Skeletal muscle satellite cell (primary cell): ENCODE measurements around the gene GMPR2.
A peak's percentile ranks its signal among the peaks of the same experiment; 100 is the strongest.

Experiments used
- H3K27me3 ChIP-seq: 2 replicates; pipeline ENCODE4 v1.7.0; 2013; ENCODE audit warnings: low read length; ENCODE audit not compliant: control insufficient read depth, insufficient read depth
- H3K36me3 ChIP-seq: 2 replicates; pipeline ENCODE4 v1.7.0; 2013; ENCODE audit warnings: mild to moderate bottlenecking, control low read depth, low read length; ENCODE audit not compliant: insufficient read depth
- H3K4me1 ChIP-seq: 2 replicates; pipeline ENCODE4 v1.7.0; 2013; ENCODE audit warnings: low read length; ENCODE audit not compliant: control insufficient read depth, insufficient read depth
- H3K4me2 ChIP-seq: 2 replicates; pipeline ENCODE4 v1.7.0; 2013; ENCODE audit warnings: mild to moderate bottlenecking, low read length
- H3K4me3 ChIP-seq: 2 replicates; pipeline ENCODE4 v1.7.0; 2013; ENCODE audit warnings: low read length
- H3K9ac ChIP-seq: 2 replicates; pipeline ENCODE4 v1.7.0; 2013; ENCODE audit warnings: mild to moderate bottlenecking, low read depth, low read length, moderate library complexity
- H3K9me3 ChIP-seq: replicated peaks from 2 replicates; pipeline ENCODE4 v1.7.0; 2013; ENCODE audit warnings: mild to moderate bottlenecking, control low read depth, low read length

GMPR2 gene

DNA sequence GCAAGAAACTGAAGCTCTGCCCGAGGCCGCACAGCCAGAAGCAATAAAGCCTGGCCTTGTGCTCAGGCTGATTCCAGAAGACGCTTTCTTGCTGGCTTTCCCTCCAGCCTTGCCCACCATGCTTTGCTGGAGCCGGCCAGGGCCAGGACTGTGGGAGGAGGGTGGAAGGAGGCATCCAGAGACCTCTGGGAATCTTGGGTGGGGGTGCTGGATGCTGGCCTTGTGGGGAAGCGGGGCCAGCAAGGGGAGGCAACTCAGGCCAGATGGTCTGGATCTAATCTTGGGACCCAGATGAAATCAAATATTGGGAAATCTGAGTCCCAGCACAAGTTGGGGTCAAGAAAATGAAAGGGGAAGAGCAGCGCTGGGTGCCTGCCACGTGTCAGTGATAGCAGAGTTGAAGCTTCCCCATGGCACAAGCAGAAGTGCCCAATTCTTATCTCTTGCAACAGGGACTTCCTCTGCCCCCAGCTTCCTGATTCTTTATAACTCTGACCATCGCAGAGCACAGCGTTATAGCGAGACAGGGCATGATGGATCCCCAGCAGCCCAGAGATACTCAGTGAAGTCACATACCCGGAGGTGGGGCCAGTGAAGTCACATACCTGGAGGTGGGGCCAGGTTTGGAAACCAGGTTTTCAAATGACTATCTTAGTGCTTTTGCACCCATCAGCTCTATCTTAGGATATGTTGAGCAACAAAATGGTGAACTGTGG lies 45.0 kb downstream of the GMPR2 start:
- Histone ChIP-seq H3K27me3 (no peaks in the 10 kb centered on the region), H3K4me1 (no peaks in the 10 kb centered on the region), H3K9me3 (no peaks in the 10 kb centered on the region), H3K4me2 (no peak overlapping the region), H3K4me3 (no peak overlapping the region), H3K9ac (no peak overlapping the region), H3K36me3 (no peaks in the 10 kb centered on the region)

- H3K9ac ChIP-seq = no peak overlapping the region
- no peak overlapping the region for H3K4me2 ChIP-seq
- no peak overlapping the region for H3K4me3 ChIP-seq
- H3K4me1 ChIP-seq = no peaks in the 10 kb centered on the region
- no peaks in the 10 kb centered on the region for H3K27me3 ChIP-seq
- no peaks in the 10 kb centered on the region for H3K9me3 ChIP-seq
- no peaks in the 10 kb centered on the region for H3K36me3 ChIP-seq
Observed at GRCh38 chr14:24278424-24278823, 45.7 kb downstream of the GMPR2 start.

GRCh38 chr14:24279301-24280186 lies 46.8 kb downstream of the GMPR2 start:
- no peak overlapping the region for H3K9ac ChIP-seq
- peak overlapping the region; percentile 0 for H3K4me2 ChIP-seq
- no peaks in the 10 kb centered on the region for H3K27me3 ChIP-seq
- no peaks in the 10 kb centered on the region for H3K9me3 ChIP-seq
- no peaks in the 10 kb centered on the region for H3K4me1 ChIP-seq
- H3K4me3 ChIP-seq = no peak overlapping the region
- H3K36me3 ChIP-seq = no peaks in the 10 kb centered on the region

- Histone ChIP-seq H3K9ac (no peak overlapping the region), H3K4me2 (no peak overlapping the region), H3K9me3 (no peaks in the 10 kb centered on the region), H3K27me3 (no peaks in the 10 kb centered on the region), H3K4me1 (no peaks in the 10 kb centered on the region), H3K36me3 (no peaks in the 10 kb centered on the region), H3K4me3 (no peak overlapping the region)
Observed at GRCh38 chr14:24280797-24281460, 48.2 kb downstream of the GMPR2 start.

DNA sequence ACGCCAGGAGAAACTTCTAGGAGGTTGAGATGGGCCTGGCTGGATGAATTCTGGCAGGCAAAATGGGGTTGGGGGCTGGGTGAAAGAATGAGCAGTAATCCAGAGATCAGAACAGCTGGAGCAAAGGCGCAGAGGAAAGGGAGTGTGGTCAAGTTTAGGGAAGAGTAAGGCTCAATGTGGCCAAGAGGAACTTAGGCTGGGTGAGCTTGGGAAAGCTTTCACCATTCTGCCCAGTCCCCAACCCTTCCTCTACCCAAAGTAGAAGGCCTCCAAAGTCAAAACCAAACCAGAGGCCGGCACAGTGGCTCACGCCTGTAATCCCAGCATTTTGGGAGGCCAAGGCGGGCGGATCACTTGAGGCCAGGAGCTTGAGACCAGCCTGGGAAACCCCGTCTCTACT lies 48.9 kb downstream of the GMPR2 start:
- no peaks in the 10 kb centered on the region for H3K36me3 ChIP-seq
- no peaks in the 10 kb centered on the region for H3K9me3 ChIP-seq
- no peak overlapping the region for H3K4me2 ChIP-seq
- no peaks in the 10 kb centered on the region for H3K27me3 ChIP-seq
- no peak overlapping the region for H3K9ac ChIP-seq
- H3K4me1 ChIP-seq = no peaks in the 10 kb centered on the region
- H3K4me3 ChIP-seq = no peak overlapping the region

DNA sequence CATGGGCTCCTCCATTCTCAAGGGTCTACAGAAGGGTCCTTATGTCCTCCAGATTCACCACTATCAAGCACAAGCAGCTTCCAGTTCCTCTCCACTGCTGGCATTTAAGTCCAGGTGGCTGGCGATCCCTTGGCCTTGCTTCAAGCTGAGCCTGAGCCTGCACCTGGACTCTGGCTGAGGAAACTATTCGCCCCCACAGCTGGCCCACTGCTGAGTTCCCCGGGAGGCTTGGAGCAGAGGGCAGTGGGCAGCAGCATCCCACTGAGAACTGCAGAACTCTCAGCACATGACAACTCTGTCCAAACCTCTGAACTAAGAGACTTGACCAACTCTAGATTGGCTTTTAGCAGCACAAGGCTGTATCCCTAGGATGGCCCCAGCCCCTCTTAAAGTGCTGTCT lies 50.0 kb downstream of the GMPR2 start:
- Histone ChIP-seq H3K4me3 (no peak overlapping the region), H3K4me1 (no peaks in the 10 kb centered on the region), H3K36me3 (no peaks in the 10 kb centered on the region), H3K27me3 (no peaks in the 10 kb centered on the region), H3K9me3 (no peaks in the 10 kb centered on the region), H3K9ac (no peak overlapping the region), H3K4me2 (no peak overlapping the region)

- no peak overlapping the region for H3K4me3 ChIP-seq
- H3K4me2 ChIP-seq = no peak overlapping the region
- H3K27me3 ChIP-seq = no peaks in the 10 kb centered on the region
- no peaks in the 10 kb centered on the region for H3K4me1 ChIP-seq
- H3K9me3 ChIP-seq = no peaks in the 10 kb centered on the region
- no peak overlapping the region for H3K9ac ChIP-seq
- H3K36me3 ChIP-seq = no peaks in the 10 kb centered on the region
Observed at GRCh38 chr14:24283796-24284460, 51.2 kb downstream of the GMPR2 start.

GRCh38 chr14:24284501-24285035 lies 51.8 kb downstream of the GMPR2 start:
- no peaks in the 10 kb centered on the region for H3K9me3 ChIP-seq
- H3K9ac ChIP-seq = no peak overlapping the region
- H3K4me3 ChIP-seq = no peak overlapping the region
- H3K36me3 ChIP-seq = no peaks in the 10 kb centered on the region
- H3K27me3 ChIP-seq = no peaks in the 10 kb centered on the region
- H3K4me2 ChIP-seq = no peak overlapping the region
- H3K4me1 ChIP-seq = no peaks in the 10 kb centered on the region

- H3K27me3 ChIP-seq = no peaks in the 10 kb centered on the region
- H3K4me1 ChIP-seq = no peaks in the 10 kb centered on the region
- H3K9ac ChIP-seq = no peak overlapping the region
- no peaks in the 10 kb centered on the region for H3K9me3 ChIP-seq
- peaks cover 6% of the 10 kb centered on the region for H3K36me3 ChIP-seq
- no peak overlapping the region for H3K4me3 ChIP-seq
- H3K4me2 ChIP-seq = no peak overlapping the region
Observed at GRCh38 chr14:24285351-24285750, 52.6 kb downstream of the GMPR2 start.

DNA sequence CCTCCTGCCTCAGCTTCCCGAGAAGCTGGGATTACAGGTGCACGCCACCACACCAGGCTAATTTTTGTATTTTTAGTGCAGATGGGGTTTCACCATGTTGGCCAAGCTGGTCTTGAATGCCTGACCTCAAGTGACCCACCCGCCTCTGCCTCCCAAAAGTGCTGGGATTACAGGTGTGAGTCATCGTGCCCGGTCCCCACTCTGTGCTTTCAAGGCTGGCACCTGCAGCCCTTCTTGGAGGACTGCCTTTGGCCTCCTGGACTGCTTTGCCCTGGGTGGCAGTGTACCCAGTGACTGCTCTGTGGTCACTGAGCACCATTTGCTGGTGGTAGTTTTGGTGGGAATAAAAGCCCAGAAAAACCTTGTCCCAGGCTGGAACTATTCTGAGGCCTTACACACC lies 54.3 kb downstream of the GMPR2 start:
- peaks cover 18% of the 10 kb centered on the region for H3K36me3 ChIP-seq
- no peak overlapping the region for H3K4me3 ChIP-seq
- H3K4me2 ChIP-seq = no peak overlapping the region
- no peaks in the 10 kb centered on the region for H3K4me1 ChIP-seq
- no peaks in the 10 kb centered on the region for H3K9me3 ChIP-seq
- no peak overlapping the region for H3K9ac ChIP-seq
- H3K27me3 ChIP-seq = no peaks in the 10 kb centered on the region
